Neutrophil (primary cell): ENCODE results near the gene NPPA.

ENCODE experiments used
- H3K27ac ChIP-seq: fragments of 200-600 bp; sonication (generic); 2 replicates; pipeline ENCODE4 v1.5.1; 2016; ENCODE audit warnings: mild to moderate bottlenecking, moderate library complexity
- H3K27me3 ChIP-seq: fragments of 200-600 bp; sonication (generic); 2 replicates; pipeline ENCODE4 v1.6.0; 2016; ENCODE audit warnings: mild to moderate bottlenecking
- H3K36me3 ChIP-seq: fragments of 200-600 bp; sonication (generic); 2 replicates; pipeline ENCODE4 v1.5.1; 2017
- H3K4me1 ChIP-seq, 2 experiments: fragments of 200-600 bp in 1 of 2; sonication (generic) in 1 of 2; 1 replicate in 1 of 2; 2 replicates in 1 of 2; pipeline versions ENCODE4 v1.5.1 to v1.6.1; 2013 to 2016; ENCODE audit warnings: low read depth in 1 of 2, low read length in 1 of 2, mild to moderate bottlenecking in 1 of 2, moderate library complexity in 1 of 2; ENCODE audit not compliant: control insufficient read depth in 1 of 2, insufficient read depth in 1 of 2
- H3K4me3 ChIP-seq, 2 experiments: fragments of 200-600 bp in 1 of 2; sonication (generic) in 1 of 2; 1 replicate in 1 of 2; 2 replicates in 1 of 2; pipeline ENCODE4 v1.5.1; 2013 to 2016; ENCODE audit warnings: low read depth in 1 of 2, low read length in 1 of 2, mild to moderate bottlenecking in 1 of 2, moderate library complexity in 1 of 2
- H3K9me3 ChIP-seq: fragments of 200-600 bp; sonication (generic); 2 replicates; pipeline ENCODE4 v1.5.1; 2016
- CTCF ChIP-seq: fragments of 200-600 bp; sonication (generic); IDR thresholded peaks from 2 replicates; pipeline ENCODE4 v1.5.1; 2016; ENCODE audit warnings: antibody characterized with exemption

The NPPA gene

GRCh38 chr1:11835441-11836225 lies 11.9 kb downstream of the NPPA start:
- Histone ChIP-seq H3K4me1 (no peaks in the 10 kb centered on the region), H3K9me3 (no peaks in the 10 kb centered on the region), H3K27ac (no peak overlapping the region), H3K36me3 (peaks cover 89% of the 10 kb centered on the region), H3K4me3 (no peak overlapping the region), H3K27me3 (no peaks in the 10 kb centered on the region)
- no peak for TF ChIP-seq CTCF

DNA sequence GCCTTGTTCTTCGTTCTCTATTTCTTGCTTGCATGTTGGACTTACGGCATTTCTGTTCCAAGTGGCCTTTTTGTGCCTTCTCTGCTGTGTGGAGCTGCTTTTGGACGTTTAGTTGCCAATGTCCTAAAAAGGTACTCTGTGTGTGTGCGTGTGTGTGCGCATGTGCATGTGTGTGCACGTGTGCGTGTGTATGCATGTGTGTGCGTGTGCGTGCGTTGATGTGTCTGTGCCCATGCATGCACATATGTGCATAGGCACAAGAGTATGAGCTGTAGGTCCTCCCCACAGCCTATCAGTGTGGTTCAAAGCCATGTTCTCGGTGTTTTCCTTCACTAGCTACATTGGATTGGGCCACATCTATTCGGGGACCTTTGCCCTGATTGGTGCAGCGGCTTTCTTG lies 13.7 kb downstream of the NPPA start:
- no peaks in the 10 kb centered on the region for H3K4me1 ChIP-seq
- H3K9me3 ChIP-seq = no peaks in the 10 kb centered on the region
- H3K4me3 ChIP-seq = no peak overlapping the region
- no peak overlapping the region for H3K27ac ChIP-seq
- H3K27me3 ChIP-seq = no peaks in the 10 kb centered on the region
- peaks cover 89% of the 10 kb centered on the region for H3K36me3 ChIP-seq
- TF ChIP-seq CTCF = no peak

- Histone ChIP-seq H3K36me3 (peaks cover 92% of the 10 kb centered on the region), H3K27ac (no peak overlapping the region), H3K4me3 (no peak overlapping the region), H3K27me3 (no peaks in the 10 kb centered on the region), H3K9me3 (no peaks in the 10 kb centered on the region), H3K4me1 (no peaks in the 10 kb centered on the region)
- TF ChIP-seq CTCF = no peak
Measured at GRCh38 chr1:11833497-11833896, 14.1 kb downstream of the NPPA start.

GRCh38 chr1:11831945-11832725 lies 15.4 kb downstream of the NPPA start:
- Histone ChIP-seq H3K27ac (no peak overlapping the region), H3K4me3 (no peak overlapping the region), H3K27me3 (no peaks in the 10 kb centered on the region), H3K4me1 (no peaks in the 10 kb centered on the region), H3K9me3 (no peaks in the 10 kb centered on the region), H3K36me3 (peaks cover 90% of the 10 kb centered on the region)
- TF ChIP-seq CTCF = no peak

DNA sequence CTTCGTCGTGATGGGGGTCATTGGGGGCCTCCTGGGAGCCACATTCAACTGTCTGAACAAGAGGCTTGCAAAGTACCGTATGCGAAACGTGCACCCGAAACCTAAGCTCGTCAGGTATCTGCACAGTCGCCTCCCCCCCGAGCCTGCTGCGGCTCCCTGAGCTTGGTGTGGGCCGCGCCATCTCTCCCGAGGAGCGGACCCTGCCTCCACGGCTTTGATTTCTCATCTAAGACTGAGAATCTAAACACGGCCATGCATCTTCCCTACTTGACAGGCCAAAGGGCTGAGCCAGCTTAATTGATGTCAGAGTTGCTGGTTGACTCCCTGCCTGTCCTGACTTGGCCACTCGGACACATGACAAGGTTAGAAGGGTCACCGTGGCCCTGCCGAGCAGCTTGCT lies 19.1 kb downstream of the NPPA start:
- H3K4me3 ChIP-seq = no peak overlapping the region
- H3K36me3 ChIP-seq = peaks cover 82% of the 10 kb centered on the region
- H3K4me1 ChIP-seq = no peaks in the 10 kb centered on the region
- H3K27me3 ChIP-seq = no peaks in the 10 kb centered on the region
- H3K9me3 ChIP-seq = no peaks in the 10 kb centered on the region
- no peak overlapping the region for H3K27ac ChIP-seq
- no peak for TF ChIP-seq CTCF
